CD14-positive monocyte (primary cell): ENCODE results near the gene PANK2. TPM values are rescaled to one million over a fixed set of nuclear protein-coding genes. Genes with fewer than 3 reads are reported as not detected.
A peak's percentile ranks its signal among the peaks of the same experiment; 100 is the strongest.

Experiments used
- DNase-seq, 3 donors: peaks; one replicate each; pipeline ENCODE4 v3.0.0-alpha.2; 2011 to 2022
- H2AFZ ChIP-seq: 2 replicates; pipeline ENCODE4 v1.6.0; 2012; ENCODE audit warnings: mild to moderate bottlenecking, low read depth, low read length, inconsistent platforms; ENCODE audit not compliant: insufficient read depth, poor library complexity, severe bottlenecking
- H3K27ac ChIP-seq, 2 donors: 1 replicate in 1 of 2; 2 replicates in 1 of 2; pipeline ENCODE4 v1.5.1; 2012 to 2013; ENCODE audit warnings: low read length in 2 of 2, control low read depth in 1 of 2, inconsistent platforms in 1 of 2, low read depth in 1 of 2, mild to moderate bottlenecking in 1 of 2
- H3K27me3 ChIP-seq, 2 donors: one replicate each; pipeline versions ENCODE4 v1.6.0 to v1.6.1; 2011 to 2013; ENCODE audit warnings: low read length in 2 of 2; ENCODE audit not compliant: control insufficient read depth in 2 of 2, insufficient read depth in 2 of 2
- H3K36me3 ChIP-seq, 2 donors: replicated peaks in 1 of 2; 1 replicate in 1 of 2; 2 replicates in 1 of 2; pipeline versions ENCODE4 v1.5.1 to v1.6.1; 2012 to 2013; ENCODE audit warnings: low read length in 2 of 2, control low read depth in 1 of 2, inconsistent platforms in 1 of 2, mild to moderate bottlenecking in 1 of 2; ENCODE audit not compliant: insufficient read depth in 2 of 2, control insufficient read depth in 1 of 2
- H3K4me1 ChIP-seq, 2 donors: 1 replicate in 1 of 2; 2 replicates in 1 of 2; pipeline versions ENCODE4 v1.5.1 to v1.6.1; 2012 to 2013; ENCODE audit warnings: low read length in 2 of 2, control low read depth in 1 of 2, inconsistent platforms in 1 of 2, mild to moderate bottlenecking in 1 of 2, moderate library complexity in 1 of 2; ENCODE audit not compliant: insufficient read depth in 2 of 2, control insufficient read depth in 1 of 2
- H3K4me2 ChIP-seq: replicated peaks from 2 replicates; pipeline ENCODE3; 2012; ENCODE audit warnings: low read length, moderate library complexity, mild to moderate bottlenecking; ENCODE audit not compliant: poor library complexity, severe bottlenecking; ENCODE audit errors: extremely low read depth
- H3K4me3 ChIP-seq, 3 experiments: fragments of 200-600 bp in 1 of 3; sonication (generic) in 1 of 3; replicated peaks in 1 of 3; 1 replicate in 2 of 3; 2 replicates in 1 of 3; pipeline ENCODE4 v1.5.1; 2011 to 2013; ENCODE audit warnings: low read length in 3 of 3, mild to moderate bottlenecking in 3 of 3, control low read depth in 2 of 3, low read depth in 2 of 3, inconsistent platforms in 1 of 3, moderate library complexity in 1 of 3
- H3K79me2 ChIP-seq: 2 replicates; pipeline ENCODE4 v1.6.0; 2012; ENCODE audit warnings: mild to moderate bottlenecking, control low read depth, inconsistent platforms, low read length, moderate library complexity; ENCODE audit not compliant: insufficient read depth
- H3K9ac ChIP-seq: 2 replicates; pipeline ENCODE4 v1.6.0; 2017; ENCODE audit warnings: low read length, mild to moderate bottlenecking; ENCODE audit not compliant: insufficient read depth, poor library complexity, severe bottlenecking
- H3K9me3 ChIP-seq, 2 donors: replicated peaks in 1 of 2; 1 replicate in 1 of 2; 2 replicates in 1 of 2; pipeline versions ENCODE4 v1.5.1 to v1.6.1; 2012 to 2013; ENCODE audit warnings: low read length in 2 of 2, control low read depth in 1 of 2; ENCODE audit not compliant: control insufficient read depth in 1 of 2, insufficient read depth in 1 of 2
- H4K20me1 ChIP-seq: 2 replicates; pipeline ENCODE4 v1.6.0; 2012; ENCODE audit warnings: mild to moderate bottlenecking, low read length, control low read depth, moderate library complexity; ENCODE audit not compliant: insufficient read depth
- H3K27ac Mint-ChIP-seq, 7 donors: one replicate each; pipeline ENCODE4 v1.8.0; 2020; ENCODE audit warnings: mild to moderate bottlenecking in 7 of 7, mixed read lengths in 7 of 7, moderate library complexity in 6 of 7, inconsistent platforms in 2 of 7
- H3K27me3 Mint-ChIP-seq, 3 donors: one replicate each; pipeline ENCODE4 v1.8.0; 2021 to 2022; ENCODE audit warnings: low read depth in 3 of 3, mild to moderate bottlenecking in 3 of 3, mixed read lengths in 3 of 3, moderate library complexity in 3 of 3, inconsistent platforms in 1 of 3
- H3K36me3 Mint-ChIP-seq, 2 donors: one replicate each; pipeline ENCODE4 v1.8.0; 2020; ENCODE audit warnings: mixed read lengths in 2 of 2, inconsistent platforms in 1 of 2, mild to moderate bottlenecking in 1 of 2
- H3K4me1 Mint-ChIP-seq: one replicate; pipeline ENCODE4 v1.8.0; 2020; ENCODE audit warnings: mild to moderate bottlenecking, mixed read lengths
- H3K4me3 Mint-ChIP-seq, 2 donors: one replicate each; pipeline ENCODE4 v1.8.0; 2020; ENCODE audit warnings: mild to moderate bottlenecking in 2 of 2, mixed read lengths in 2 of 2, moderate library complexity in 1 of 2
- H3K9me3 Mint-ChIP-seq, 7 donors: one replicate each; pipeline ENCODE4 v1.8.0; 2020 to 2022; ENCODE audit warnings: mixed read lengths in 7 of 7, mild to moderate bottlenecking in 6 of 7, moderate library complexity in 6 of 7, inconsistent platforms in 2 of 7
- WGBS: methylation state at CpG from one replicate; pipeline ENCODE4 v1.1.5; 2013; ENCODE audit warnings: missing lambda C conversion rate; ENCODE audit not compliant: insufficient coverage; 5-methylcytosine and 5-hydroxymethylcytosine counted together
- intact Hi-C, 2 donors: fragments of 100-400 bp; cut with micrococcal nuclease; formaldehyde crosslinking; loops; one replicate each; pipeline versions ENCODE4 v1.15.0 to v1.15.1; 2023
- polyA plus RNA-seq, 3 donors: library from polyadenylated mRNA; depleted of rRNA in 1 of 3; unstranded in 2 of 3; stranded (reverse) in 1 of 3; fragments of 300-500 nt in 2 of 3; fragments of >200 nt in 1 of 3; fragmentation: Illumina TruSeq in 2 of 3; gene quantifications; 1 replicate in 2 of 3; 2 replicates in 1 of 3; pipeline ENCODE4 v1.2.3, GENCODE V29; 2012 to 2021
- TF ChIP-seq, protein P1 (sequence below): fragments of 200-600 bp; IDR thresholded peaks from one replicate; pipeline ENCODE4 v1.8.0; 2022; ENCODE audit warnings: antibody characterized with exemption, mild to moderate bottlenecking

PANK2 gene
- polyA plus RNA-seq, 3 donors = 36.8 to 65.7 (median 48.0) TPM

DNA sequence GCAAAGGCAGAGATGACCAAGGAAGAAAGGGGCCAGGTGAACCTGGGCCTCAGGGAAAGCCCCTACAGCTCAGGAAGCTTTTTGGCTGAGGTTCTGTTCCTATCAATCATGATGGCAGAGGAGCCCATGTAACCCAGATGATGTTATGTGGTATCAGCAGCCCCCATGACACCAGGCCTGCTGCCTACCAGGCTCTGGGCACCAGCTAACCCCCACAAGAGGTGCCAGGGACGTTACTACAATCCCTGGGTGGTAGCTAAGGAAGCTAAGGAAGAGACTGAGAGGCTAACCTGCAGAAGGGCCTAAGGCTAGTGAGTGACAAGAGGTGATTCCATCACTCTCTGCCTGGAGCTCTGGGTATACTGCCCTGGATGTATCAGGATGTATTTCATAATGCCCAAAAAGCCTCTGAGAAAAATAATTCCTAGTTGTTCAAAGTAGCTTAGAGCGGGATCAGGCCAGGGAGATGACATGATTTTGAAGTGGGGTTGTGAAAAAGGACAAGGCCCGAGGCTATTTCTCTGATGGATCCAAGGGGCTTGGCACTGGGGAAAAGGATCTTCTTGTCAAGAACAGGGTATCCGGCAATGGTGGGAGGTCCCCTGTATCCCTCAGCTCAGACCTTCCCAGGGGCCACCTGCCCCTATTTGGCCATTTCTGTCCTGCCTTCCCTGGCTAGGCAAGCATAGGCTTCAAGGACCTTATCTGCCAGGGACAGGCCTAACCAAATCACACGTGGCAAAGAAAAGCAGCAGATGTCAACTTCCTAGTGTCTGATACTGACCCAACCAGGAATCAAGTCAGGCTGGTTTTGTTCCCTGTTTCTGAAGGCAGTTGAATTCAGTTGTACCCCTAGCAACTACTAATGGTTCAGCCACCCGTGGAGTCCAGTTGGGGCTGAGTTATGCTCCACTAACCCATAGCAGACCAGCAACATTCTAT lies 41.3 kb downstream of the PANK2 start:
- 57% methylated on average over 4 of the region's 6 CpGs for WGBS
- no peaks in the 10 kb centered on the region for H3K9me3 Mint-ChIP-seq
- peak in 1 of 3 donors; percentile 16 for DNase-seq
- H3K4me1 ChIP-seq = peaks cover 75 to 85% of the 10 kb centered on the region in 2 donors
- H3K36me3 ChIP-seq = peaks cover 19 to 38% of the 10 kb centered on the region in 2 donors
- intact Hi-C loops = no loop called here
- peaks cover 50% of the 10 kb centered on the region for H3K79me2 ChIP-seq
- H3K9me3 ChIP-seq = no peaks in the 10 kb centered on the region
- H4K20me1 ChIP-seq = peaks cover 42% of the 10 kb centered on the region
- H3K4me3 ChIP-seq = no peak overlapping the region
- peaks cover 87% of the 10 kb centered on the region for H3K4me1 Mint-ChIP-seq
- H3K9ac ChIP-seq = no peak overlapping the region
- H3K27ac ChIP-seq = peak overlapping the region; percentile 61 to 84
- no peak overlapping the region for H2AFZ ChIP-seq
- no peaks in the 10 kb centered on the region for H3K27me3 ChIP-seq
- H3K27ac Mint-ChIP-seq = peak overlapping the region; percentile 75 to 91 (median 88)
- peaks cover 24 to 53% of the 10 kb centered on the region in 2 donors for H3K36me3 Mint-ChIP-seq
- TF ChIP-seq, protein P1, sequence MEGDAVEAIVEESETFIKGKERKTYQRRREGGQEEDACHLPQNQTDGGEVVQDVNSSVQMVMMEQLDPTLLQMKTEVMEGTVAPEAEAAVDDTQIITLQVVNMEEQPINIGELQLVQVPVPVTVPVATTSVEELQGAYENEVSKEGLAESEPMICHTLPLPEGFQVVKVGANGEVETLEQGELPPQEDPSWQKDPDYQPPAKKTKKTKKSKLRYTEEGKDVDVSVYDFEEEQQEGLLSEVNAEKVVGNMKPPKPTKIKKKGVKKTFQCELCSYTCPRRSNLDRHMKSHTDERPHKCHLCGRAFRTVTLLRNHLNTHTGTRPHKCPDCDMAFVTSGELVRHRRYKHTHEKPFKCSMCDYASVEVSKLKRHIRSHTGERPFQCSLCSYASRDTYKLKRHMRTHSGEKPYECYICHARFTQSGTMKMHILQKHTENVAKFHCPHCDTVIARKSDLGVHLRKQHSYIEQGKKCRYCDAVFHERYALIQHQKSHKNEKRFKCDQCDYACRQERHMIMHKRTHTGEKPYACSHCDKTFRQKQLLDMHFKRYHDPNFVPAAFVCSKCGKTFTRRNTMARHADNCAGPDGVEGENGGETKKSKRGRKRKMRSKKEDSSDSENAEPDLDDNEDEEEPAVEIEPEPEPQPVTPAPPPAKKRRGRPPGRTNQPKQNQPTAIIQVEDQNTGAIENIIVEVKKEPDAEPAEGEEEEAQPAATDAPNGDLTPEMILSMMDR = no peak
- peak overlapping the region; percentile 51 for H3K4me2 ChIP-seq
- H3K27me3 Mint-ChIP-seq = no peaks in the 10 kb centered on the region
- no peak overlapping the region for H3K4me3 Mint-ChIP-seq

DNA sequence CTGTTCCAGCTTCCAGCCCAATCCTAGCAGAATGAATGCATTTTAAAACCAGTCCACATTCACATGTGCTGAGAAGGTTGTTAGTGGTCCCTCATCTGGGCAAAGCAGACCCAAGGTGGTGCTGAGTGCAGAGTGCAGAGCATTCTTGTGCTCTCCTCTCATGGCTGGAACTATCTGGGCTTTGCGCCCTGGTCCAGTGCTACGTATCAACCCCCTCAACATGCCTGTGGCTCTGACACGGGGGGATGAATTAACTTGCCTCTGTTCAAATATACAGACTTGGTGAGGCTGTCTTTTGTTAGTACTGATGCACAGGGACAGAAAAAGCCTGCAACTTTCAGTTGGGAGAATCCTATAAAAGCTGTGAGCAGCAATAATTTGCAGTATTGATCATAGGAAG lies 42.5 kb downstream of the PANK2 start:
- H3K27ac ChIP-seq = peak overlapping the region; percentile 3 to 84
- no peak overlapping the region for H3K9ac ChIP-seq
- no peaks in the 10 kb centered on the region for H3K9me3 ChIP-seq
- H3K79me2 ChIP-seq = peaks cover 49% of the 10 kb centered on the region
- no peak overlapping the region for H3K4me3 ChIP-seq
- DNase-seq = no peak
- no peaks in the 10 kb centered on the region for H3K9me3 Mint-ChIP-seq
- WGBS = 100% methylated on average over 1 of the region's 3 CpGs
- no peaks in the 10 kb centered on the region for H3K27me3 ChIP-seq
- H3K36me3 Mint-ChIP-seq = peaks cover 23 to 58% of the 10 kb centered on the region in 2 donors
- no peaks in the 10 kb centered on the region for H3K27me3 Mint-ChIP-seq
- TF ChIP-seq, protein P1 = no peak
- peaks cover 36% of the 10 kb centered on the region for H4K20me1 ChIP-seq
- no peak overlapping the region for H3K4me2 ChIP-seq
- peaks cover 80% of the 10 kb centered on the region for H3K4me1 Mint-ChIP-seq
- intact Hi-C loops = no loop called here
- no peak overlapping the region for H2AFZ ChIP-seq
- H3K4me1 ChIP-seq = peaks cover 64 to 73% of the 10 kb centered on the region in 2 donors
- H3K27ac Mint-ChIP-seq = peak overlapping the region in 6 of 7 donors; percentile 14 to 91 (median 56)
- H3K36me3 ChIP-seq = peaks cover 29 to 49% of the 10 kb centered on the region in 2 donors
- no peak overlapping the region for H3K4me3 Mint-ChIP-seq
